AG04450 (cell line): ENCODE measurements around the gene ADAMTSL1. TPM values are rescaled to one million over a fixed set of nuclear protein-coding genes. Genes with fewer than 3 reads are reported as not detected.

Experiments used
- CTCF ChIA-PET: fragments of 300-600, 350-600 bp; formaldehyde crosslinking; extraction: SDS; loops from one replicate; lab custom pipeline; 2022; ENCODE audit warnings: antibody characterized with exemption, inconsistent platforms; lab: Charles Lee
- POLR2A ChIA-PET: fragments of 350-600 bp; formaldehyde crosslinking; extraction: SDS; loops from one replicate; lab custom pipeline; 2021; ENCODE audit warnings: antibody characterized with exemption, inconsistent platforms; lab: Yijun Ruan, JAX
- DNase-seq: peaks from one replicate; pipeline ENCODE4 v3.0.0-alpha.2; 2011; ENCODE audit warnings: low read depth, low spot score
- H3K27ac ChIP-seq: one replicate; pipeline ENCODE4 v1.5.1; 2012; ENCODE audit warnings: low read depth, low read length, control low read depth
- H3K27me3 ChIP-seq: one replicate; pipeline ENCODE4 v1.6.0; 2012; ENCODE audit warnings: low read length; ENCODE audit not compliant: control insufficient read depth, insufficient read depth
- H3K4me3 ChIP-seq: 2 replicates; pipeline ENCODE4 v1.5.1; 2011; ENCODE audit warnings: mild to moderate bottlenecking, low read depth, low read length, control low read depth
- H3K9me3 ChIP-seq: 2 replicates; pipeline ENCODE4 v1.5.1; 2012; ENCODE audit warnings: low read length; ENCODE audit not compliant: control insufficient read depth, insufficient read depth
- CTCF ChIP-seq: IDR thresholded peaks from 2 replicates; pipeline ENCODE4 v1.5.1; 2011; ENCODE audit warnings: low read depth, low read length, control low read depth, inconsistent platforms
- polyA plus RNA-seq: library from polyadenylated mRNA; depleted of rRNA; stranded (reverse); fragments of >200 nt; gene quantifications from 2 replicates; pipeline ENCODE4 v1.2.3, GENCODE V29; 2011

ADAMTSL1 gene
- polyA plus RNA-seq, 1 experiment, result 22.2 TPM

- ChIA-PET CTCF (no interaction called here), POLR2A (no interaction called here)
- TF ChIP-seq CTCF, result no peak
- H3K27ac ChIP-seq, result no peak overlapping the region
- no peak for DNase-seq
- H3K27me3 ChIP-seq, result no peaks in the 10 kb centered on the region
- H3K4me3 ChIP-seq, result no peak overlapping the region
- no peaks in the 10 kb centered on the region for H3K9me3 ChIP-seq
Observed at GRCh38 chr9:18903450-18903849, 429.5 kb downstream of the ADAMTSL1 start.

GRCh38 chr9:18905028-18905882 is 431.3 kb downstream of the ADAMTSL1 start:
- H3K27me3 ChIP-seq, result no peaks in the 10 kb centered on the region
- no peak for TF ChIP-seq CTCF
- POLR2A ChIA-PET, result no interaction called here
- no peak overlapping the region for H3K27ac ChIP-seq
- no peaks in the 10 kb centered on the region for H3K9me3 ChIP-seq
- CTCF ChIA-PET, result no interaction called here
- no peak for DNase-seq
- H3K4me3 ChIP-seq, result no peak overlapping the region

- TF ChIP-seq CTCF, result no peak
- H3K27ac ChIP-seq, result no peak overlapping the region
- H3K27me3 ChIP-seq, result no peaks in the 10 kb centered on the region
- H3K9me3 ChIP-seq, result no peaks in the 10 kb centered on the region
- DNase-seq, result no peak
- ChIA-PET CTCF (no interaction called here), POLR2A (no interaction called here)
- no peak overlapping the region for H3K4me3 ChIP-seq
Observed at GRCh38 chr9:18905883-18906629, 432.1 kb downstream of the ADAMTSL1 start.

- H3K27me3 ChIP-seq, result no peaks in the 10 kb centered on the region
- H3K9me3 ChIP-seq, result no peaks in the 10 kb centered on the region
- POLR2A ChIA-PET, result no interaction called here
- no peak overlapping the region for H3K27ac ChIP-seq
- no peak for TF ChIP-seq CTCF
- no peak for DNase-seq
- no peak overlapping the region for H3K4me3 ChIP-seq
- CTCF ChIA-PET, result no interaction called here
Observed at GRCh38 chr9:18906656-18907395, 432.9 kb downstream of the ADAMTSL1 start.
